GM12878 (cell line): ENCODE measurements around the gene IFNGR2. TPM values are rescaled to one million over a fixed set of nuclear protein-coding genes. Genes with fewer than 3 reads are reported as not detected.
A peak's percentile ranks its signal among the peaks of the same experiment; 100 is the strongest.

Source experiments
- BRCA1 ChIP-seq: IDR thresholded peaks from 2 replicates; pipeline ENCODE4 v1.6.1; 2011; ENCODE audit warnings: low read depth, low read length, improper control_type of control experiment
- CHD4 ChIP-seq: fragments of 200-600 bp; sonication (generic); IDR thresholded peaks from 2 replicates; pipeline ENCODE4 v1.6.1; 2016; ENCODE audit warnings: mild to moderate bottlenecking
- HDAC2 ChIP-seq: fragments of 200-600 bp; sonication (generic); IDR thresholded peaks from 2 replicates; pipeline ENCODE4 v1.6.1; 2017
- LARP7 ChIP-seq: fragments of 450-650 bp; IDR thresholded peaks from 2 replicates; pipeline ENCODE4 v1.6.1; 2017; ENCODE audit warnings: mild to moderate bottlenecking
- MYB ChIP-seq: fragments of 150-350 bp; IDR thresholded peaks from 2 replicates; pipeline ENCODE4 v1.6.1; 2014; ENCODE audit warnings: mild to moderate bottlenecking, low read depth, low read length, borderline replicate concordance
- NFYA ChIP-seq: IDR thresholded peaks from 2 replicates; pipeline ENCODE4 v1.6.1; 2011; ENCODE audit warnings: low read depth, mild to moderate bottlenecking, low read length, improper control_type of control experiment, borderline replicate concordance
- NFYB ChIP-seq: IDR thresholded peaks from 2 replicates; pipeline ENCODE4 v1.6.1; 2011; ENCODE audit warnings: low read depth, mild to moderate bottlenecking, low read length, improper control_type of control experiment, moderate library complexity; ENCODE audit not compliant: insufficient read depth
- NR2C1 ChIP-seq: fragments of 450-650 bp; IDR thresholded peaks from 2 replicates; pipeline ENCODE4 v1.6.1; 2017; ENCODE audit warnings: antibody characterized with exemption, mild to moderate bottlenecking, moderate library complexity
- POLR2AphosphoS5 ChIP-seq: IDR thresholded peaks from 2 replicates; pipeline ENCODE4 v1.6.1; 2011; ENCODE audit warnings: mild to moderate bottlenecking, low read length, inconsistent platforms
- RAD21 ChIP-seq: IDR thresholded peaks from 2 replicates; pipeline ENCODE4 v1.6.1; 2011; ENCODE audit warnings: mild to moderate bottlenecking, low read depth, low read length, moderate library complexity; ENCODE audit not compliant: insufficient read depth
- RELA ChIP-seq: fragments of 450-650 bp; IDR thresholded peaks from 2 replicates; pipeline ENCODE4 v1.8.0; 2014; ENCODE audit warnings: borderline replicate concordance; ENCODE audit not compliant: partially characterized antibody
- RUNX3 ChIP-seq: IDR thresholded peaks from 2 replicates; pipeline ENCODE4 v1.6.1; 2012; ENCODE audit warnings: low read length, inconsistent platforms
- SP1 ChIP-seq: IDR thresholded peaks from one replicate; pipeline ENCODE4 v1.6.1; 2011; ENCODE audit warnings: low read depth, low read length
- SRF ChIP-seq, 2 experiments: IDR thresholded peaks; 2 replicates each; pipeline ENCODE4 v1.6.1; 2011; ENCODE audit warnings: low read depth in 2 of 2, low read length in 2 of 2, mild to moderate bottlenecking in 1 of 2, moderate library complexity in 1 of 2
- SUZ12 ChIP-seq: fragments of 200-600 bp; sonication (generic); IDR thresholded peaks from one replicate; pipeline ENCODE4 v1.6.1; 2018; ENCODE audit warnings: antibody characterized with exemption, mild to moderate bottlenecking; ENCODE audit not compliant: unreplicated experiment
- TAF1 ChIP-seq: IDR thresholded peaks from 2 replicates; pipeline ENCODE4 v1.6.1; 2011; ENCODE audit warnings: mild to moderate bottlenecking, low read depth, low read length, borderline replicate concordance
- TARDBP ChIP-seq: IDR thresholded peaks from 2 replicates; pipeline ENCODE4 v1.6.1; 2016; ENCODE audit warnings: borderline replicate concordance
- TBL1XR1 ChIP-seq: IDR thresholded peaks from 2 replicates; pipeline ENCODE4 v1.6.1; 2012; ENCODE audit warnings: low read depth, low read length, improper control_type of control experiment
- ZBTB33 ChIP-seq: fragments of 450-650 bp; IDR thresholded peaks from 2 replicates; pipeline ENCODE4 v1.6.1; 2017; ENCODE audit warnings: mild to moderate bottlenecking
- ZNF24 ChIP-seq: fragments of 450-650 bp; IDR thresholded peaks from 2 replicates; pipeline ENCODE4 v1.6.1; 2017; ENCODE audit warnings: antibody characterized with exemption, mild to moderate bottlenecking
- polyA plus RNA-seq, 11 experiments: library from polyadenylated mRNA; depleted of rRNA in 4 of 11; unstranded in 6 of 11; stranded (reverse) in 5 of 11; fragments of >200 nt; fragmentation: Nextera tagmentation in 4 of 11; fragmentation: Illumina TruSeq in 1 of 11; extraction: Ambion mirVana in 4 of 11; extraction: Trizol in 1 of 11; gene quantifications; 1 replicate in 1 of 11; 2 replicates in 10 of 11; pipeline versions ENCODE4 v1.2.1 to v1.2.3, GENCODE V29; 2011 to 2016; ENCODE audit warnings: inconsistent platforms in 2 of 11, missing spikeins in 2 of 11, low read depth in 1 of 11
- total RNA-seq, 4 experiments: library from RNA; depleted of rRNA in 3 of 4; stranded (reverse); fragments of >200 nt in 3 of 4; fragmentation: Illumina TruSeq in 1 of 4; extraction: Trizol in 1 of 4; gene quantifications; 2 replicates each; pipeline versions ENCODE4 v1.2.1 to v1.2.3, GENCODE V29; 2013 to 2021
- TF ChIP-seq, protein P1 (sequence below): fragments of 450-650 bp; IDR thresholded peaks from 2 replicates; pipeline ENCODE4 v1.6.1; 2017; ENCODE audit warnings: mild to moderate bottlenecking, moderate library complexity
- TF ChIP-seq, protein P2 (sequence below), 3 experiments: IDR thresholded peaks in 2 of 3; conservative IDR thresholded peaks in 1 of 3; 2 replicates each; pipeline ENCODE4 v1.5.1; 2011; ENCODE audit warnings: low read depth in 3 of 3, low read length in 3 of 3, mild to moderate bottlenecking in 3 of 3, control low read depth in 2 of 3, moderate library complexity in 2 of 3, inconsistent platforms in 1 of 3, mixed read lengths in 1 of 3; ENCODE audit not compliant: control insufficient read depth in 2 of 3, insufficient read depth in 1 of 3; ENCODE audit errors: extremely low read depth in 1 of 3

The IFNGR2 gene
- total and polyA plus RNA-seq, 10 of the 15 experiments (the other 5 are each of a cell fraction or from before 2014, with no cell fraction given), result 23.6 to 98.8 (median 77.0) TPM

- no peak for TF ChIP-seq ZBTB33
- no peak for TF ChIP-seq BRCA1
- TF ChIP-seq ZNF24, result no peak
- TF ChIP-seq LARP7, result no peak
- TF ChIP-seq SUZ12, result no peak
- TF ChIP-seq MYB, result no peak
- no peak for TF ChIP-seq NFYA
- TF ChIP-seq CHD4, result no peak
- TF ChIP-seq SRF (IDR thresholded peaks at IDR 0.05; ENCODE audit: low read depth in 2 of 2, low read length in 2 of 2), result no peak
- TF ChIP-seq NR2C1, result no peak
- peak; percentile 95 for TF ChIP-seq RUNX3
- TF ChIP-seq TARDBP, result 0 out of 2 replicates have a peak, but pooled peaks have one; percentile 71
- TF ChIP-seq POLR2AphosphoS5, result no peak; the same call in 1 of the 2 replicates
- TF ChIP-seq TBL1XR1, result peak; percentile 74; the same call in 1 of the 2 replicates
- TF ChIP-seq TAF1, result no peak
- TF ChIP-seq, protein P1, sequence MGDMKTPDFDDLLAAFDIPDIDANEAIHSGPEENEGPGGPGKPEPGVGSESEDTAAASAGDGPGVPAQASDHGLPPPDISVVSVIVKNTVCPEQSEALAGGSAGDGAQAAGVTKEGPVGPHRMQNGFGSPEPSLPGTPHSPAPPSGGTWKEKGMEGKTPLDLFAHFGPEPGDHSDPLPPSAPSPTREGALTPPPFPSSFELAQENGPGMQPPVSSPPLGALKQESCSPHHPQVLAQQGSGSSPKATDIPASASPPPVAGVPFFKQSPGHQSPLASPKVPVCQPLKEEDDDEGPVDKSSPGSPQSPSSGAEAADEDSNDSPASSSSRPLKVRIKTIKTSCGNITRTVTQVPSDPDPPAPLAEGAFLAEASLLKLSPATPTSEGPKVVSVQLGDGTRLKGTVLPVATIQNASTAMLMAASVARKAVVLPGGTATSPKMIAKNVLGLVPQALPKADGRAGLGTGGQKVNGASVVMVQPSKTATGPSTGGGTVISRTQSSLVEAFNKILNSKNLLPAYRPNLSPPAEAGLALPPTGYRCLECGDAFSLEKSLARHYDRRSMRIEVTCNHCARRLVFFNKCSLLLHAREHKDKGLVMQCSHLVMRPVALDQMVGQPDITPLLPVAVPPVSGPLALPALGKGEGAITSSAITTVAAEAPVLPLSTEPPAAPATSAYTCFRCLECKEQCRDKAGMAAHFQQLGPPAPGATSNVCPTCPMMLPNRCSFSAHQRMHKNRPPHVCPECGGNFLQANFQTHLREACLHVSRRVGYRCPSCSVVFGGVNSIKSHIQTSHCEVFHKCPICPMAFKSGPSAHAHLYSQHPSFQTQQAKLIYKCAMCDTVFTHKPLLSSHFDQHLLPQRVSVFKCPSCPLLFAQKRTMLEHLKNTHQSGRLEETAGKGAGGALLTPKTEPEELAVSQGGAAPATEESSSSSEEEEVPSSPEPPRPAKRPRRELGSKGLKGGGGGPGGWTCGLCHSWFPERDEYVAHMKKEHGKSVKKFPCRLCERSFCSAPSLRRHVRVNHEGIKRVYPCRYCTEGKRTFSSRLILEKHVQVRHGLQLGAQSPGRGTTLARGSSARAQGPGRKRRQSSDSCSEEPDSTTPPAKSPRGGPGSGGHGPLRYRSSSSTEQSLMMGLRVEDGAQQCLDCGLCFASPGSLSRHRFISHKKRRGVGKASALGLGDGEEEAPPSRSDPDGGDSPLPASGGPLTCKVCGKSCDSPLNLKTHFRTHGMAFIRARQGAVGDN, result peak; percentile 100
- no peak for TF ChIP-seq HDAC2
- peak; percentile 62 for TF ChIP-seq SP1
- TF ChIP-seq, protein P2, sequence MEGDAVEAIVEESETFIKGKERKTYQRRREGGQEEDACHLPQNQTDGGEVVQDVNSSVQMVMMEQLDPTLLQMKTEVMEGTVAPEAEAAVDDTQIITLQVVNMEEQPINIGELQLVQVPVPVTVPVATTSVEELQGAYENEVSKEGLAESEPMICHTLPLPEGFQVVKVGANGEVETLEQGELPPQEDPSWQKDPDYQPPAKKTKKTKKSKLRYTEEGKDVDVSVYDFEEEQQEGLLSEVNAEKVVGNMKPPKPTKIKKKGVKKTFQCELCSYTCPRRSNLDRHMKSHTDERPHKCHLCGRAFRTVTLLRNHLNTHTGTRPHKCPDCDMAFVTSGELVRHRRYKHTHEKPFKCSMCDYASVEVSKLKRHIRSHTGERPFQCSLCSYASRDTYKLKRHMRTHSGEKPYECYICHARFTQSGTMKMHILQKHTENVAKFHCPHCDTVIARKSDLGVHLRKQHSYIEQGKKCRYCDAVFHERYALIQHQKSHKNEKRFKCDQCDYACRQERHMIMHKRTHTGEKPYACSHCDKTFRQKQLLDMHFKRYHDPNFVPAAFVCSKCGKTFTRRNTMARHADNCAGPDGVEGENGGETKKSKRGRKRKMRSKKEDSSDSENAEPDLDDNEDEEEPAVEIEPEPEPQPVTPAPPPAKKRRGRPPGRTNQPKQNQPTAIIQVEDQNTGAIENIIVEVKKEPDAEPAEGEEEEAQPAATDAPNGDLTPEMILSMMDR (IDR thresholded peaks at IDR 0.05 in 2 of 3, conservative IDR thresholded peaks at IDR 0.05 in 1 of 3; ENCODE audit: control insufficient read depth in 2 of 3, extremely low read depth in 1 of 3, insufficient read depth in 1 of 3, low read depth in 3 of 3, low read length in 3 of 3), result no peak
- no peak for TF ChIP-seq NFYB
- TF ChIP-seq RAD21, result no peak
- peak; percentile 48 for TF ChIP-seq RELA
Measured at GRCh38 chr21:33441489-33442477, 38.6 kb downstream of the IFNGR2 start (continued).
